ENCODE measurements around the gene TET3.
A peak's percentile ranks its signal among the peaks of the same experiment; 100 is the strongest.

TET3 gene

GRCh38 chr2:73987948-73988700 is 3.4 kb downstream of the TET3 start:
- DNase-seq: no peak

GRCh38 chr2:73989972-73990371 is 5.3 kb downstream of the TET3 start:
- no peak for DNase-seq

GRCh38 chr2:73990531-73990930 is 5.8 kb downstream of the TET3 start:
- DNase-seq: no peak

GRCh38 chr2:73992036-73992435 is 7.3 kb downstream of the TET3 start:
- DNase-seq: no peak

GRCh38 chr2:73993376-73993775 is 8.7 kb downstream of the TET3 start:
- no peak for DNase-seq

GRCh38 chr2:73993778-73994177 is 9.1 kb downstream of the TET3 start:
- no peak for DNase-seq

GRCh38 chr2:73994178-73994831 is 9.6 kb downstream of the TET3 start:
- DNase-seq: no peak

GRCh38 chr2:73995810-73996209 is 11.1 kb downstream of the TET3 start:
- DNase-seq: no peak

- DNase-seq: no peak
Measured at GRCh38 chr2:73997813-73998212, 13.1 kb downstream of the TET3 start.

- no peak for DNase-seq
Measured at GRCh38 chr2:73998451-73998850, 13.7 kb downstream of the TET3 start.

- no peak for DNase-seq
Measured at GRCh38 chr2:73998933-73999332, 14.2 kb downstream of the TET3 start.

GRCh38 chr2:73999881-74000597 is 15.3 kb downstream of the TET3 start:
- DNase-seq: no peak

GRCh38 chr2:74000666-74001065 is 16.0 kb downstream of the TET3 start:
- no peak for DNase-seq

- no peak for DNase-seq
Measured at GRCh38 chr2:74001121-74001520, 16.4 kb downstream of the TET3 start.

GRCh38 chr2:74001781-74002504 is 17.2 kb downstream of the TET3 start:
- peak in 1 of 2 donors; percentile 59 for DNase-seq

GRCh38 chr2:74002505-74003421 is 18.1 kb downstream of the TET3 start:
- DNase-seq: peak; percentile 59 to 68

- no peak for DNase-seq
Measured at GRCh38 chr2:74003494-74004211, 18.9 kb downstream of the TET3 start.

GRCh38 chr2:74004212-74005182 is 19.8 kb downstream of the TET3 start:
- no peak for DNase-seq

GRCh38 chr2:74005786-74006185 is 21.1 kb downstream of the TET3 start:
- DNase-seq: no peak

- DNase-seq: no peak
Measured at GRCh38 chr2:74006459-74006858, 21.7 kb downstream of the TET3 start.
